ENCODE measurements around the gene NDUFAF5. TPM values are rescaled to one million over a fixed set of nuclear protein-coding genes. Genes with fewer than 3 reads are reported as not detected.

NDUFAF5 gene
- total RNA-seq, 4 donors from 2014 or later, result 4.0 to 18.4 (median 14.8) TPM

- no peak for DNase-seq
- no peak for TF ChIP-seq EP300 (IDR thresholded peaks at IDR 0.05; ENCODE audit: low read depth)
- no peak for TF ChIP-seq CTCF (IDR thresholded peaks at IDR 0.05)
- TF ChIP-seq POLR2AphosphoS5 (IDR thresholded peaks at IDR 0.05), result no peak
- no peak for TF ChIP-seq POLR2A (IDR thresholded peaks at IDR 0.05)
- intact Hi-C loops (cut with DNase I; ENCODE audit: low total_unique reads) (no loop called here), in situ Hi-C loops (cut with MboI; ENCODE audit: low pct_ligation_motif_present in 1 of 4, low pct_unique_long_range_greater_than_20kb in 1 of 4, low sequenced_read_pairs in 3 of 4) (no loop called here)
- Histone ChIP-seq H3K27me3 (no peaks in the 10 kb centered on the region), H3K4me3 (no peak overlapping the region), H3K4me1 (no peaks in the 10 kb centered on the region), H3K36me3 (no peaks in the 10 kb centered on the region), H3K9me3 (no peaks in the 10 kb centered on the region), H3K27ac (no peak overlapping the region)
- WGBS, 2 donors (ENCODE audit: low coverage in 1 of 2), result 82 to 88% methylated on average over 4 to 5 of the region's 5 CpGs
Observed at GRCh38 chr20:13858439-13858838, 73.6 kb downstream of the NDUFAF5 start.

GRCh38 chr20:13858871-13859270 lies 74.0 kb downstream of the NDUFAF5 start:
- H3K36me3 ChIP-seq, result no peaks in the 10 kb centered on the region
- H3K4me1 ChIP-seq, result no peaks in the 10 kb centered on the region
- in situ Hi-C loops (cut with MboI; ENCODE audit: low pct_ligation_motif_present in 1 of 4, low pct_unique_long_range_greater_than_20kb in 1 of 4, low sequenced_read_pairs in 3 of 4), result no loop called here
- no peak for DNase-seq
- H3K27me3 ChIP-seq, result no peaks in the 10 kb centered on the region
- no peak overlapping the region for H3K4me3 ChIP-seq
- intact Hi-C loops (cut with DNase I; ENCODE audit: low total_unique reads), result no loop called here
- TF ChIP-seq EP300 (IDR thresholded peaks at IDR 0.05; ENCODE audit: low read depth) (no peak), CTCF (IDR thresholded peaks at IDR 0.05) (no peak), POLR2AphosphoS5 (IDR thresholded peaks at IDR 0.05) (no peak)
- H3K9me3 ChIP-seq, result no peaks in the 10 kb centered on the region
- no peak overlapping the region for H3K27ac ChIP-seq

GRCh38 chr20:13862245-13862644 lies 77.4 kb downstream of the NDUFAF5 start:
- Histone ChIP-seq H3K4me3 (no peak overlapping the region), H3K9me3 (no peaks in the 10 kb centered on the region), H3K36me3 (no peaks in the 10 kb centered on the region), H3K27me3 (no peaks in the 10 kb centered on the region), H3K4me1 (peaks cover 0 to 8% (median 6%) of the 10 kb centered on the region in 4 donors), H3K27ac (no peak overlapping the region)
- in situ Hi-C loops (cut with MboI; ENCODE audit: low pct_ligation_motif_present in 1 of 4, low pct_unique_long_range_greater_than_20kb in 1 of 4, low sequenced_read_pairs in 3 of 4) (no loop called here), intact Hi-C loops (cut with DNase I; ENCODE audit: low total_unique reads) (no loop called here)
- DNase-seq, result no peak
- TF ChIP-seq POLR2A (IDR thresholded peaks at IDR 0.05) (no peak), CTCF (IDR thresholded peaks at IDR 0.05) (no peak), EP300 (IDR thresholded peaks at IDR 0.05; ENCODE audit: low read depth) (no peak), POLR2AphosphoS5 (IDR thresholded peaks at IDR 0.05) (no peak)
- 60 to 78% methylated on average over 1 to 2 of the region's 2 CpGs for WGBS, 2 donors (ENCODE audit: low coverage in 1 of 2)

- no peak for TF ChIP-seq EP300 (IDR thresholded peaks at IDR 0.05; ENCODE audit: low read depth)
- TF ChIP-seq POLR2A (IDR thresholded peaks at IDR 0.05), result no peak
- TF ChIP-seq POLR2AphosphoS5 (IDR thresholded peaks at IDR 0.05), result no peak
- TF ChIP-seq CTCF (IDR thresholded peaks at IDR 0.05), result no peak
- Histone ChIP-seq H3K27ac (no peak overlapping the region), H3K9me3 (no peaks in the 10 kb centered on the region), H3K36me3 (no peaks in the 10 kb centered on the region), H3K27me3 (no peaks in the 10 kb centered on the region), H3K4me1 (peaks cover 0 to 8% (median 6%) of the 10 kb centered on the region in 4 donors), H3K4me3 (no peak overlapping the region)
- intact Hi-C loops (cut with DNase I; ENCODE audit: low total_unique reads), result no loop called here
- 56% methylated on average over 1 of the region's 1 CpG; no CpG with 5 or more reads in 1 of the 2 donors for WGBS, 2 donors (ENCODE audit: low coverage in 1 of 2)
- in situ Hi-C loops (cut with MboI; ENCODE audit: low pct_ligation_motif_present in 1 of 4, low pct_unique_long_range_greater_than_20kb in 1 of 4, low sequenced_read_pairs in 3 of 4), result no loop called here
- no peak for DNase-seq
Observed at GRCh38 chr20:13863244-13863643, 78.4 kb downstream of the NDUFAF5 start.

All from transverse colon (tissue), 4 donors.